ENCODE data around the gene EML1. TPM values are rescaled to one million over a fixed set of nuclear protein-coding genes. Genes with fewer than 3 reads are reported as not detected.
"Not testable (repeated sequence)": the region's sequence is repeated elsewhere in the genome, so short reads cannot be mapped to it uniquely, and the experiment has no call there.

The EML1 gene
- total RNA-seq, 2 donors from 2014 or later, result 28.3 to 30.2 TPM

DNA sequence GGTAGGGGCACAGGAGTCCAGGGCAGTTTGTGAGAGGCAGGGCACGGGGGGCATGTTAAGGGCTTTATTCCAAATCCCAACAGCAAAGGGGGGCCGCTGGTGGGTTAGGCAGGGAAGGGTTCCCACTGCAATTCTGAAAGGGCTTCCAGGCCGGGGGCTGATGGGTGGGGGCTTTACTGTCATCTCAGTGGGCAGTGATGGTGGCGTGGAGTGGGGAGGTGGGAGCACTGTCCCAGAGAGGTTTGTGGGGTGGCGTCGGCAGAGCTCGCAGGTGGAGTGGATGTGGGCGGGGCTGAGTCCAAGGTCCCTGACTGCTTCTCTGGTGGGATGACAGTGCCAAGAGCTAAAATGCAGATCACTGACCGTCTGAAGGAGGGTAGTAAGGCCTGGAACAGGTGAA is 150.4 kb downstream of the EML1 start:
- Histone ChIP-seq H3K9me3 (no peaks in the 10 kb centered on the region), H3K27ac (no peak overlapping the region), H3K27me3 (no peaks in the 10 kb centered on the region), H3K4me3 (no peak overlapping the region), H3K4me1 (peaks cover 0 to 18% of the 10 kb centered on the region in 2 donors), H3K36me3 (peaks cover 32% of the 10 kb centered on the region)
- no peak for DNase-seq (ENCODE audit: low spot score)
- TF ChIP-seq, protein P1, sequence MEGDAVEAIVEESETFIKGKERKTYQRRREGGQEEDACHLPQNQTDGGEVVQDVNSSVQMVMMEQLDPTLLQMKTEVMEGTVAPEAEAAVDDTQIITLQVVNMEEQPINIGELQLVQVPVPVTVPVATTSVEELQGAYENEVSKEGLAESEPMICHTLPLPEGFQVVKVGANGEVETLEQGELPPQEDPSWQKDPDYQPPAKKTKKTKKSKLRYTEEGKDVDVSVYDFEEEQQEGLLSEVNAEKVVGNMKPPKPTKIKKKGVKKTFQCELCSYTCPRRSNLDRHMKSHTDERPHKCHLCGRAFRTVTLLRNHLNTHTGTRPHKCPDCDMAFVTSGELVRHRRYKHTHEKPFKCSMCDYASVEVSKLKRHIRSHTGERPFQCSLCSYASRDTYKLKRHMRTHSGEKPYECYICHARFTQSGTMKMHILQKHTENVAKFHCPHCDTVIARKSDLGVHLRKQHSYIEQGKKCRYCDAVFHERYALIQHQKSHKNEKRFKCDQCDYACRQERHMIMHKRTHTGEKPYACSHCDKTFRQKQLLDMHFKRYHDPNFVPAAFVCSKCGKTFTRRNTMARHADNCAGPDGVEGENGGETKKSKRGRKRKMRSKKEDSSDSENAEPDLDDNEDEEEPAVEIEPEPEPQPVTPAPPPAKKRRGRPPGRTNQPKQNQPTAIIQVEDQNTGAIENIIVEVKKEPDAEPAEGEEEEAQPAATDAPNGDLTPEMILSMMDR (IDR thresholded peaks at IDR 0.05), result no peak

DNA sequence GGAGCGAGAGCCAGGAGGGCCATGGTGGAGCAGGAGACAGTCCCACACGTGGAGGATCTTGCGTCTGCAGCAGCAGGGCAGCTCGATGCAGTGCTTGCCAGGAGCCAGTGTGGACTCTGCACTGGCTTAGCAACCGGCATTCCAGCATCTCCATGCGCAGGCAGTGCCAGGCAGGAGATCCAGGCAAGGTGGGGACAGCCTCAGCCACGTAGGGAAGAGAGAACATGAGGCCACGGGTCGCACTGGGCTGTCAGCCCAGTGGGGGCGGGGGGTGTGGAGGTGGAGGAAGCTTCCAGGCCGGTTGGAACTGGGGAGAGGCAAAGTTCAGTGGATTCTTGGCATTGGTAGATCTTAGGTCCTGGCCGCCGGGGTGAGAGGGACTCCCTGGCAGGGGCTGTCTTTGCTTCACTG is 151.0 kb downstream of the EML1 start:
- Histone ChIP-seq H3K27ac (no peak overlapping the region), H3K9me3 (no peaks in the 10 kb centered on the region), H3K36me3 (peaks cover 25% of the 10 kb centered on the region), H3K27me3 (no peaks in the 10 kb centered on the region), H3K4me1 (peaks cover 0 to 18% of the 10 kb centered on the region in 2 donors), H3K4me3 (no peak overlapping the region)
- DNase-seq (ENCODE audit: low spot score), result no peak
- TF ChIP-seq, protein P1 (IDR thresholded peaks at IDR 0.05), result no peak

GRCh38 chr14:99945732-99946651 is 152.8 kb downstream of the EML1 start:
- TF ChIP-seq, protein P1 (IDR thresholded peaks at IDR 0.05), result no peak
- H3K27me3 ChIP-seq, result no peaks in the 10 kb centered on the region
- no peak overlapping the region for H3K4me3 ChIP-seq
- H3K36me3 ChIP-seq, result peaks cover 9% of the 10 kb centered on the region
- DNase-seq (ENCODE audit: low spot score), result no peak
- no peaks in the 10 kb centered on the region for H3K9me3 ChIP-seq
- H3K27ac ChIP-seq, result no peak overlapping the region
- H3K4me1 ChIP-seq, result peaks cover 0 to 22% of the 10 kb centered on the region in 2 donors

DNA sequence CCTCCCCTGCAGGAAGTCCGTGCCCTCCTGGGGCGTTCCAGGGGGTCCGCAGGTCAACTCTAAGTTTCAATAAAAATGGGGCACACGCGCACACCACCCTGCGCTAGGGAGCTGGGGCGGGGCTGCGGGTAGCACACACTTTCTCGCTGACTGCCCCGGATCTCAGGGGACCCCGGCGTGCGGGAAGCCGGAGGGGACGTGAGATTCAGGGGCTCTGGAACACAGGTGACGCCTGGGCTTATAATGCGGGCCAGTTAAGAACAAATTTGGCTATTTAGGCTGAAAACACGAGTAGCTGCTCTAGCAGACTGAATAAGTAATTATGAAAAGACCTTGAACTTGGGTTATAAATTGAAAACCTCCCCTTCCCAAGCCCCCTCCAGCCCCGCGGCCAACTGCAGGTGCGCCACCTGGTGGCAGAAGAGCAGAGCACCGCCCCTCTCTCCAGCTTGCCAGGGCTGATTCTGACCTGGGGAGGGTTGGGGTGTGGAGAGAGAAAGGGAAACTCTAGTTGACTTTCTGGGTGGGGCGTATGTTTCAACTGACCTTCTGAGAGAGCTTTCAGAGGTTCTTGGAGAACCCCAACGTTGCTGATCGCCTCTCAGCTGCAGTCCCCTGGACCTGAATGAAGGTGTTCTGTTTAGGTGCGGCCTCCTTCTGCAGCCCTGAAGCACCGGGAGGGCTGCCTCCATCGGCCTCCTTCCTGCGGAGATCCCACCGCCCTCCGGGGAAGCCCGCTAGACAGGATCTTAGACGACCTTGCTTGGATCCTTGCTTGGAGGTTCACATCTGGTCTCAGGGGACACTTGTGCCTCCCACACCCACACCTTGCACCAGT is 153.7 kb downstream of the EML1 start:
- DNase-seq (ENCODE audit: low spot score), result no peak
- Histone ChIP-seq H3K4me1 (peaks cover 0 to 22% of the 10 kb centered on the region in 2 donors), H3K27me3 (no peaks in the 10 kb centered on the region), H3K27ac (no peak overlapping the region), H3K4me3 (no peak overlapping the region), H3K9me3 (no peaks in the 10 kb centered on the region), H3K36me3 (peaks cover 8% of the 10 kb centered on the region)
- TF ChIP-seq, protein P1 (IDR thresholded peaks at IDR 0.05), result peak; percentile 81 to 89

DNA sequence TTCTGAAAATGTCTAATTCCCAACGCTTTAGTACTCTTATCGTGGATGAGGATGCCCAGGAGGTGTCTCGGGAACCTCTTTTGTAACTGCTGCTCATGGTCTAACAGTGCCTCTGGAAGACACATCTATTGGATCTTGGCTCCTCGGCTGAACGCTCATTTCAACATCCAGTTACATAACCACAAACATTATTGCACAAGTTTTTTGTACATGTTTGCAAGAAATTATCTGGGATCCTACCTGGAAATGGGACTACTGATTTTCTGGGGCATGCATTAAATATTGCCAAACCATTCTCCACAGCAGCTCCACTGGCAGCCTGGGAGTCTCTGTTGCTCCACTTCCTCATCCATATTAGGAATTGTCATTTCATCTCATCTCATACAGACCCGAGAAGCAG is 154.5 kb downstream of the EML1 start:
- no peaks in the 10 kb centered on the region for H3K27me3 ChIP-seq
- H3K36me3 ChIP-seq, result peaks cover under 1% of the 10 kb centered on the region
- TF ChIP-seq, protein P1 (IDR thresholded peaks at IDR 0.05), result no peak
- H3K4me3 ChIP-seq, result no peak overlapping the region
- peaks cover 0 to 22% of the 10 kb centered on the region in 2 donors for H3K4me1 ChIP-seq
- H3K9me3 ChIP-seq, result no peaks in the 10 kb centered on the region
- DNase-seq (ENCODE audit: low spot score), result no peak
- H3K27ac ChIP-seq, result no peak overlapping the region

- not testable (repeated sequence) for H3K27ac ChIP-seq; H3K27me3 ChIP-seq; H3K4me3 ChIP-seq; H3K36me3 ChIP-seq; H3K9me3 ChIP-seq; DNase-seq (ENCODE audit: low spot score)
- H3K4me1 ChIP-seq, result peaks cover 0 to 18% of the 10 kb centered on the region in 2 donors
These were observed 156.0 kb downstream of the EML1 start for GRCh38 chr14:99949011-99949732.
